ENCODE results near the gene NFATC1.

DNA sequence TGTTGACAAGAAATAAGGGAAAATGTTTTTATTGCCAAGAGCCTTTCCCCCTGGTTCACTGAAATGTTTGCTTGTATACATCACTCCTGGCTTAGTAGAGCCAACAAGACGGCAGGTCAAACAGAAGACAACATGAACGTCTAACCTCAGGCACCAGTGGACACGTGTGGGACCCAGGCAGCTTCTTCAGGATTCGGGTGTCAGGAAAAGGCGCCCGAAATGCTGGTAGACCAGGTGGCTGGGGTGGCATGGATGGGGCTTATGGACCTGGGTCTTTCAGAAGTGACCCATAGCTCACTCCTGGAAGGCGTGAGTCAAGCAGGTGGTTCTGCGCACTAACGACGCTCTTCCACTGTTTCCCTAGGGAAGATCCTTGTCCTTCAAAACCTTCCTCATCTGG is 23.3 kb upstream of the NFATC1 start:
- TF ChIP-seq CTCF (IDR thresholded peaks at IDR 0.05) (no peak), PBX3 (IDR thresholded peaks at IDR 0.05) (no peak), POLR2AphosphoS5 (IDR thresholded peaks at IDR 0.05; ENCODE audit: low read depth, low read length) (no peak), SMC3 (IDR thresholded peaks at IDR 0.05; ENCODE audit: low read depth, low read length) (no peak), JUND (IDR thresholded peaks at IDR 0.05) (no peak), NRF1 (IDR thresholded peaks at IDR 0.05; ENCODE audit: low read depth, low read length) (no peak), GABPA (IDR thresholded peaks at IDR 0.05; ENCODE audit: low read depth) (no peak), EZH2phosphoT487 (IDR thresholded peaks at IDR 0.05; ENCODE audit: borderline replicate concordance, low read depth) (no peak), TAF1 (IDR thresholded peaks at IDR 0.05; ENCODE audit: borderline replicate concordance, low read depth, low read length) (no peak), RCOR1 (IDR thresholded peaks at IDR 0.05; ENCODE audit: low read length) (no peak), REST (IDR thresholded peaks at IDR 0.05; ENCODE audit: low read depth, low read length) (no peak), RFX5 (IDR thresholded peaks at IDR 0.05; ENCODE audit: low read length) (no peak), USF1 (IDR thresholded peaks at IDR 0.05; ENCODE audit: borderline replicate concordance, low read depth) (no peak), FOSL2 (IDR thresholded peaks at IDR 0.05; ENCODE audit: borderline replicate concordance, low read depth) (no peak)
